HG03135 (cell line): ENCODE measurements around the gene SLC46A2.
A peak's percentile ranks its signal among the peaks of the same experiment; 100 is the strongest.

Experiments
- ATAC-seq: cut with Tn5 transposase; IDR thresholded peaks from one replicate; pipeline ENCODE4 v1.9.1; 2021; ENCODE audit warnings: mild to moderate bottlenecking, moderate library complexity; ENCODE audit not compliant: unreplicated experiment

SLC46A2 gene

DNA sequence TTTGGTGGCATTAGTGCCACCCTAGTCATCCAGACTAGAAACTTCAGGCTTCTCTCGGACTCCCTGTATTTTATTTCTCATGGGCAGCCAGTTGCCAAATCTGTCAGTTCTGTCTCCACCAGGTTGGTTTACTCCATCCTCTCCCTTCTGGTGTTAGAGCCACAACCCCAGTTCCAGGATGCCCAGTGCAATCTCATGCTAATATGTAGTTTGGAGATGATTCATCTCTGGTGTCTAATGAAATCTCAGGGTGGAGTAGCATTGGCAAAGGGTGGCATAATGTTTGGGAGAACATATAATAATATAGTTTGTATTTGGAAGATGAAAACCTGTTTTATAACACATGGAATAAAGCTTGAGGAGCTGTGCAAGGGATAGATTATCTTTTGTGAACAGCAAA, 30.2 kb downstream of the SLC46A2 start:
- ATAC-seq: no peak

DNA sequence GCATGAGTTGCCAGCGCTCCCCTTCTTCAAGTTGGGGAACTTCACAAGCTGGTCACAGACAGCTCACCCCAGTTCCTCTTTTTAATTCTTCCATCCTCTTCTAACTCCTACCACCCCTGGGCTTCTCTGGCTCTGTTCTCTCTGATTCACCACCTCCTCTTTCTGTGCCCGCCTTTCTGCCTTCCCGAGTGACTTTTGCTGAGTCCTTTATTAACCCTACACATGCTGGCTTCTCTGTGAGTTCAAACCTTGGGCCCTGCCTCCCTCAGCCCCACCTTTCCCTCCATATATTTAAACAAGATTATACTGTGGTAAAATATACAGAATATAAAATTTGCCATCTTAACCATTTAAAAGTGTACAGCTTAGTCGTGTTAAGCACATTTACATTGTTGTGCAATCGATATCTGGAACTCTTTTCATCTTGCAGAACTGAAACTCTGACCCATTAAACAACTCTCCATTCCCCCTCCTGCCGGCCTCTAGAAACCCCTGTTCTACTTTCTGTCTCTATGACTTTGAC, 32.0 kb downstream of the SLC46A2 start:
- ATAC-seq: peak; percentile 72

DNA sequence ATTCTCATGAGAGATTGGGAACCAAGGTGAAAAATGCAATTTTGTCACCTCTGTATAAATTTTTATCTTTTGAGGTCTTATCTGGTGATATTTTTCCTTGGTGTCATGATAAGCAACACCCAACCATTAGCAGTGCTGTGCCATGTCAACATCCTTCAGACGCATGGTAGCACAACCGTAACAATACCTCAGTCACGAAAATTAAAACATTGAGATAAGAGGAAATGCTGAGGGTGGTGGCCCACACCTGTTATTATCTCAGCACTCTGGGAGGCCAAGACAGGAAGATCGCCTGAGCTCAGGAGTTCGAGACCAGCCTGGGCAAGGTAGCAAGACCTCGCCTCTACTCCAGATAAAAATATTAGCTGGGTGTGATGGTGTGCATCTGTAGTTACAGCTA, 32.7 kb downstream of the SLC46A2 start:
- no peak for ATAC-seq

DNA sequence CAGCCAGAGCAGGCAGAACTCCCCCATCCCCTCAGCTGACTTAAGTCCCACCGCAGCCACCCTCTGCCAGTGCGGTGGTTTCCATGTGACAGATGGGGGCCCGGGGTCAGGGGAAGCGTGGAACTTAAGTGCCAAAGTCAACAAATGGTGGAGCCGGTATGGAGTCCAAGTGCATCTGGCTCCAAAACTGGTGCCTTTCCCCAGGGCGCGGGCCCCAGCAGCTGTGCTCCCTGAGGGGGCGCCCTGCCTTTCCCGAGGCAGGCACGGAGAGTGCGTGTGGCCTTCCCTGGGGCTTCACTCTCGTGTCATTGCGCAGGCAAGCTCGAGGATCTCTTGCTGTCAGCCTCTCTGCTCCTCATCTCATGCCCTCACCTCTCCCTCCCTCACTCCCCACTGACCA, 33.8 kb downstream of the SLC46A2 start:
- no peak for ATAC-seq

DNA sequence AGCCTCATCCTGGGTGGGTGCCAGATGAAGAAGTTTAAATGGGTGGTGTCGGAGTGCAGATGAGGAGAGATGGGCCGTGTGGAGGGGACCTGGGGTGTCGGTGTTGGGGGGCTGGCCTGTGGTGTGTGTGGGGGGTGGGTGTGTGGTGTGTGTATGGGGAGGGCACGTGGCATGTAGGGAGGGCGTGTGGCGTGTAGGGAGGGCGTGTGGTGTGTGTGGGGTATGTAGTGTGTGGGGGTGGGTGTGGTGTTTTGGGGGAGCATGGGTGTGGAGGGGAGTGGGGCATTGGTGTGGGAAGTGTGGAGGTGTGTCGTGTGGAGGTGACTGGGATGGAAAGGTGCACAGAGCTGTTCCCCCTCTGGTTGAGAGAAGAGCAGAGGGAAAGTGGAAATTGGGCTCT, 34.5 kb downstream of the SLC46A2 start:
- ATAC-seq: no peak

DNA sequence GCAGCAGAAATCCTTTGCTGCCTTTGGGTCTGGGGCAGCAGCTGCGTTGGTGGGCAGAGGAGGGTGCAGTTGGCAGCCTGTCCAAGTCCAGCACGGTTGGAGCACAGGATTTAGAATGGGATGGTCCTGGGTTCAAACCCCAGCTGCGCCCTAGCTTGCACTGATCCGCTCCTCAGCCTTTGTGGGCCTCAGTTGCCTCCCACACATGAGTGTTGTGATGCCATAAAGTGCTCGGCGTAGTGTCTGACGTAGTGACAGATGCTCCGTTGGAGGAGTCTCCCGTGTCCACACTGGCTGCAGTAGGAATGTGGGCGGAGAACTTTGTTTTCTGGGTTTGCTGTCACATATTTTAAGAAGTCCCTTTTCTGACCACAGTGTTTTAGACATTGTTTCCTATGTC, 36.0 kb downstream of the SLC46A2 start:
- ATAC-seq: no peak

DNA sequence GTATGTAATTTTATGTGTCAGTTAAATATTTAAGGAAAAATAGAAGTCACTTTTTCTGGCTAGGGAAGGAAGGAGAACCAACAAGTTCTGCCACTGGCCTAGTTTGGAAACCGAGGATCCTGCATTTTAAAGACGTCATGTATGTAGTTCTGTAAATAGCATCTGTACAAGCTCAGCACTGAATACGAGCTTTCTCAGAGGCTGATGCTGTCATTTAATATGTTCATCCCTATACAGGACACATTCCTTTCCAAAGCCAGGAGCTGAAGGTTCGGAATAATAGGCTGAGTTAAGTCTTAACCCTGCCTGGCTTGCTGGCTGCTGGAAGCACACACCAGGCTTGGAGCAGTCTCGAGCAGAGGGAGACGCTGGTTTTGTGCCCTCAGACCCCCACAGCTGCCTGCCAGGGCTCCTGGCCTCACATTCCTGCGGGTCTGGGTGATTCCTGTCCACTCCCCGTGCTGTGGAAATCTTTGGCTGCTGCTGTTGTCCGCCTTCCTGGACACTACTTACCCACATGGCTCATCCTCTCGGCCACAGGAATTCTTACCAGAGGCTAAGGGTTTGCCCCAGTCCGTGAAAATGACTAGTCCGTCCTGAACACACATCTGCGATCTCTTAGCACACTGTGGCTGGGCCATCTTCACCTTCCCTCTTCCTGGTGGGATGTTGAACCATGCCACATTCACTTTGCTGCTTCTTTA, 36.6 kb downstream of the SLC46A2 start:
- no peak for ATAC-seq

DNA sequence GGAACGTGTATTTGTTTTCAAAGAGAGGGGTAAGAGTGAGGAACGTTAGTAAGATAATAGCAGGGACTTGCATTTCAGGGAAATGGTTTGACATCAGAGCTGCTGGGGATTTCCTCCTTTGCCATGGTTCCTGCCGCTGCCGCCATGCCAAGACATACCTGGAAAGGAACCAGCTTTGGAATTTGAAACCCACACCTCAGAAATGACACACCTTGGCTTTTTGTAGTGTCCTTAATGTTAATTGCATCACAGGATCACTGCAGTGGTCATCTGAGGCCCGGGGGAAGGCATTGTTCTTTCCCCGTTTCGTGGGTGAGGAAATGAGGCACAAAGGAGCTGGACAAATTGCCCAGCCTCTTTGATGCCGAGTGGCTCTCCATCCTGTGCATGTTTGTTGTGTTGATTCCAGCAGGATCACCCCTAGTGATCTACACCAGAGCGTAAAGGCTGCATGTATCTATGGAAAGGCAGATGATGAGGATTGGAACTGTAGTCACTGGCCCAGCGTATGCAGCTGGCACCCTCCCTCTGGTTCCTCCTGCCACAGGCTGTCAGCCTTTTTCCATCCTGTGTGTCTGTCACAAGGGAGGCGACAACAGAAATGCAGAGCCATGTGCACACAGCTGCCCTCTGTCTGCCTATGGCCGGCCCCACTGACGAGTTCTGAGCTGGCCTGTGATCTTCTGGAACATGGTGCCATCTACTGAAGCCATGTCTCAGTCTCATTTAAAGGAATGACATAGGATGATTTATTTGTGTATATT, 37.8 kb downstream of the SLC46A2 start:
- no peak for ATAC-seq

DNA sequence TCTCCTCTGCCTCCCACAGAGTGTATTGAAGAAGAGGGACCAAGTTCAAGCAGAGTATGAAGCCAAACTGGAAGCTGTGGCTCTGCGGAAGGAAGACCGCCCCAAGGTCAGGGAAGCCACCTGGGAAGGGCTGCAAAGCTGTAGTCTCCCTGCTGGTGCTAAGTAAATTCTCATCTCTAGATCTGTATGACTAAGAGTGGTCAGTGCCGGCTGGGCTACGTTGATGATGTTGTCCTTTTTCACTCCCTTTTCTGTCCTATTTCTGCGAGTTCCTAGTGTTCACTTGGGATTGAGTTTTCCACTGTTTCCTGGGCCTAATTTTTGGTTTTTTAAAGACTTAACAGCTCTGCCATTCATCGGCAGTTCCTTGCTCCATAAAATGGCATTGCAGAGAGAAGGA, 39.8 kb downstream of the SLC46A2 start:
- no peak for ATAC-seq

DNA sequence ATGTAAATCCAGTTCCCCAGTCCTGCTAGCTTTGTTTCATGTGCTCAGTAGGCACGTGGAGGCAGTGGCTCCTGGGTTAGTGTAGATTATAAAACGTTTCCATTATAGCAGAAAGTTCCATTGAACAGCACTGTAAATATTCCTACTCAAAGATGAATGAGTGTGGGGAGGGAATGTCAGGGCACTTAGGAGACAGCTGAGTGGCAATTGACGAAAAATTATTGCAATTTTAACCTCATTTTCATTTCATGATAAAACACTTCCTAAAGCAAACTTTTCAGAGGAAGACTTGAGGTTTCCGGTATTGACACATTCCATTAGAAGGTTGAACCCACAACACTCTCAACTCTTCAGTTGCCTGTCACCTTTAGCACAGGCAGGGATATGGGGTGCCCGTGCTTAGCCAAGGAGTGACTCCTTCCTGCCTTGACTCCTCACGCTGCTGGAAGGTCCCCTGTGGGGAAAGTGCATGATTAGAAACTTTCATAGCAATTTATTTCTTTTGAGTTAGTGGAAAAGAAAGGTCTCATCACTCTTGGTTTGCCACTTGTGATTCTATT, 41.2 kb downstream of the SLC46A2 start:
- ATAC-seq: no peak

DNA sequence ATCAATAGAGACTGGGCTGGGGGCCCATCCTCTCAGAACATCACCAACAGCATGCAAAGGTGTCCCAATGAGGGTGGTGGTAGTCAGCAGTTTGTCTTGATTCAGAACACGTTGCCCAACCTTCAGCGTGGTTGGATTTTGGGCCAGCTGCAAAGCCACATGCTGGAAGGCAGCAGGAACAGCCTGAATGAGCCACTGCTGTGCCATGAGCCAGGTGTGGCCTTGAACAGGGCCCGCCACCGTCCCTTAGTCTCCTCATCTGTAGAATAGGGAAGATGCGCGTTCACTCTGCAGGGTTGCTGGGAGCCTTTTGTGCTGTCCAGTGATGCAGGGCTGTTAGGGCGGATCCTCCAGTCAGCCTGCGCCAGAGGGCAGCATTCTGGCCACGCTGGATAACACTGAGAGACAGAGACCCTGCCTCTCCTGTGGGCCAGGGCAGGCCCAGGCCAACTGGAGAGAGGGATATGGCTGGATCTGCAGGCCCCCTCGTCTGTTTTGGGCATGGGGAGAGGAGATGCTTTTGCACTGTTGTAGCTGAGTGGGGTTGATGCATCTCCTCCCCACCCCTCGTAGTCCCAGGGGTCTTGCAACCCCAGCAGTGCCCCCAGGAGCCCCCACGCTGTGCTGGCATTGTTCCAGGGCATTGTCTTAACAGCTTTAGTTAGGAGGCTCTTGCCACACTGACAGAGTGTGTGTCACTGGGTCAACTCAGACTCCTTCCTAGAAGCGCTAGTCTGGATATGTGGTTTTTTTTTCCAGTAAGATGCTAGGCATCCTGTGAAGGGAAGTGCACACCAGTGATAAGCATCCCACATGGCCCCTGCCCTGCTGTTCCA, 42.1 kb downstream of the SLC46A2 start:
- ATAC-seq: no peak

DNA sequence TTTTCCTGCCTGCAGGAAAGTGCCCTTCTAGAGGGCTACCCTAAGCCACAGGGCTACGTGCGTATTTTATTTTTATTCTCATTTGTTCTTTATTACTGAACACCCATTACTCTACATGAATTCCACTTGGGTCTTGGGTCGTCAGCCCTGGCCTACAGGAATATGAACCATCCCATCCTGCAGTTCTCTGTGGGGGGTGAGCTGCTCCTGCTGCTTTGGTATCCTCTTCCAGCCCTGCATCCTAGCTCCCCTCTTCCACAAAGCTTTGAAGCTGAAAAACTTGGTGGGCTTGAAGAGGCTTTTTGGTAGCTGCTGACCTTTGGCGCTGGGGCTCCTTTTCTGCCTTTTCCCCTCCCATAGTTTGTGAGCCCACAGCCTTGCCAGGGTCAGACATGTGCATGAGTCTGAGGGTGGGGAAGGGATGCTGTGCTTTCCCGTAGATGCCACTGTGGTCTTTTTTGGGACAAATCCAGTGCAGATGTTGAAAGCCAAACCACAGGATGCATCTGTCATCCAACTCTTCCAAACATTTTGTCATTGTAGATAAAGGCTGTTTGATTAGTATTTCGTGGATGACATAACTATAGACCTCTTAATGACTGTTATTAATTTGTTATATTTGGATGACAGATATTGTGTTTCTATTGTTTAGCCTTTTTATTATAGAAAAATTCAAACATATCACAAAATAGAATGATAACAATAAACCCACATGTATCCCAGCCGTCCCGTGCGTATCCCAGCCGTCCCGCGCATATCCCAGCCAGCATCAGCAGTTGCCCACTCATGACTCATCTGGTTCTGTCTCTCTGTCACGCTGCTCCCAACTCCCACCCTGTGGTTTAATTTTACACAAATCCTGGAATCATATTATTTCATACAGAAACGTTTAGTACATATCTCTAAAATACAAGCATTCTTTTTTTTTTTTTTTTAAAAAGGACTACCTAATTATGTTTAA, 43.9 kb downstream of the SLC46A2 start:
- ATAC-seq: no peak

DNA sequence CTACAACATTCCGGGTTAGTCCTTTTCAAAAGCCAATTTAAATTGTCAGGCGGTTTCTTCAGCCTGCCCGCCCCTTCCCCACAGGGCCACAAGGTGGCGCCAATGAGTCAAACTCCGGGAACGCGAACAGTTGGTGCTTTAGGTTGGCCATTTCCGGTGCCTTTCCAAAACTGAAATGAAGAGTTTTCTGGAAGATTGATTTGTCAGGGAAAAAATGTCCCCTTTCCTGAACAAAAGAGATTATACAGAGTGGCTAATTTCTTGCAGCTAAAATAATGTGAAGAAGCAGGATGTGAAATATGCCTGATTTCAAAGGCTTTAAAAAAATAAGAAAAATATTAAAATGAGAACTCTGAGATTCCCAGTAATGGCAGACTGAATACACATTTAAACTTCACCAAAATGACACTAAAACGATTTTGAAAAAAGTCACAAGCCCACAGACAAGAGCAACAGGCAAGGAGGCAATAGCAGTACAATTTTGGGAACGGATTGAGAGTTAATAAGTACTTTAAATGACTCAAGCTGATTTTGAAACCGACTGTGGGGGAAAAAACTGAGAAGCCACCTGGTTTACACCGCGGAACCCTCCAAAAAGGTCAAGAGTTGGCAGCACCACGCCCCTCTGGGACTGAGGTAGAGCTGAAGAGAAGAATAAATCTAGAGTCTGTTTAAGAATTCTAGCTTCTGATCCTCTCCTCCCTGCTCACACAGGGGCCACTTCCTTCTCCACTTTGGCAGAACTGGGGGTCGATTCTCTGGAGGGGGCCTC, 45.7 kb downstream of the SLC46A2 start:
- peak; percentile 83 for ATAC-seq

DNA sequence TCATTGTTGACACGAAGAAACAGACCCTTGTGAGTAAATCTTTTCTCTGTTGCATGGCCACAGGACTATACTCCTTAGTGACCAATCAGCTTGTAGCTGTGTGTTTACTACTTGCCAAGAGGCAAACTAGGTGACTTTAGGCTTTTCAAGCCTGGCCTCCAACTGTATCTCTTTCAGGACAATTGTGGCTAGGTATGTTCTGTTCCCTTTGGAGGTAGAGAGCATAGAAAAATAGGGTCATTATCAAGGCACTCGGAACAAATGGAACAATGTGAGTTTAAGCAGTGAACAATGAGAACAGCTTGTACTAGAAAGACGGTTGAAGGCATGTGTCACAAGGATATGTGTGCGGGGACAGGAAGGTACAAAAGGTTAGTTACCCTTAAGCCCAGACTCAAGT, 48.1 kb downstream of the SLC46A2 start:
- ATAC-seq: no peak

DNA sequence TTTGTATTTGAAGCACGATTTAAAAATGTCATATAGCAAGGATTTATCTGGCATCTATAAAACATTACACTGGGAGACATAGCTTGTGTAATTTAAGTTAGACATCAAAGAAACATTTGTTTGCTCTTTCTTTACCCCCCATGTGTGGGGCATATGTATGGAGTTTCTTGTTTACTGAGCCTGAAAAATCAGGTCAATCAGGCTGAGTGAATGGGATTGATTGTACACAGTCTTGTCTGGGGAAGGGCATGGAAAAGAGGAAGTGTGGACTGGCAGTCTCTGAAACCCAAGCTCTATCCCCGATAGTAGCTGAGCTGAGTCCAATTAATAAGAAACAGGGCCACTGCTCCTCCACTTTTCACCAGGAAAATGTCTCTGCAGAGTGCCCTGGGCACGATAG, 49.4 kb downstream of the SLC46A2 start:
- no peak for ATAC-seq

DNA sequence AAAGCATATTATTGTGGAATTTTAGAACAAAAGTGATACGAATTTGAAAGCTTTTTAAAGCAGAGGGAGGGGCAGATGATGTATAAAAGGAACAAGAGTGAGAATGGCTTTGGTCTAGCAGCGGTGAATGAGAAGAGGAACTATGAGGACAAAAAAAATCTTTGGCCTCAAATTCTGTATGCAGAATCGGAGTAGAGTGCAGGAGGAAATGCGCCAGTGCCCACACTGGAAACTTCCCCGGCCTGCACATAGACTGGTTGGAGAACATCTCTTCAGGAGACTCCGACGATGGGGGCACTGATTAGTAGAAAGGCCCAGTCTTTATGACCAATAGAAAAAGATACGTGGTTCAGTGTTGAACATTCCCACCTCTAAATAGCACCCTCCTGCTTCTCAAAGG, 51.3 kb downstream of the SLC46A2 start:
- ATAC-seq: no peak

DNA sequence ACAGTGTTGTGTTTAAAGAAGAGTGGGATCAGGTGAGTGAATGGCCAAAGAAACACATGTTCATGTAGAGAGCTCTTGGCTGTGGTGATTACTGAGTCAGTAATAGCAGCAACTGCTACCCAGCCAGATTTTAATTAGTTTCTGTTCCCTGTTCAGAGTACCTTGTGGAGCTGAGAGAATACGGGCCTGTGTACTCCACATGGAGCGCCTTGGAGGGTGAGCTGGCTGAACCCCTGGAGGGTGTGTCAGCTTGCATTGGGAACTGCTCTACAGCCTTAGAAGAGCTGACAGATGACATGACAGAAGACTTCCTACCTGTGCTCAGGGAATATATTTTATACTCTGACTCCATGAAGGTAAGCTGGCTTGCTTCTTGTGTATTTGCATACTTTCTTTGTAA, 52.3 kb downstream of the SLC46A2 start:
- ATAC-seq: no peak

DNA sequence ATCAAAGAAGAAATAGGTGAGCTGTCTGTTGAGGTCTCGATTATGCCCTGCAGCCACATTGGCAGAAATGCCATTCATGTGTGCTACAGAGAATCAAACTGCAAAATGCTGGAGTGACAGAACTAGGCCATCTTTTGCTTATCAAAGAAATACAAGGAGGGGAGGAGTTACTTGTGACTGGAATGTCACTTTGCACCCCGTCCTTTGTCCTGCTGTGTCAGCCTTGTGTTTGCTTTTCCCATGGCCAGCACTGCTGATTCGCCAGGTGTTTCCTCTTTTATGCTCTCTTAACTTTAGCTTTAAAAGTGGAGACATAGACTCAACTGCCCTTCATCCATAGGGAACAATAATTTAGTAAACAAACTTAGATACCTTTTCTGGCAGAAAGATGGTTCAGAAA, 54.3 kb downstream of the SLC46A2 start:
- ATAC-seq: no peak

DNA sequence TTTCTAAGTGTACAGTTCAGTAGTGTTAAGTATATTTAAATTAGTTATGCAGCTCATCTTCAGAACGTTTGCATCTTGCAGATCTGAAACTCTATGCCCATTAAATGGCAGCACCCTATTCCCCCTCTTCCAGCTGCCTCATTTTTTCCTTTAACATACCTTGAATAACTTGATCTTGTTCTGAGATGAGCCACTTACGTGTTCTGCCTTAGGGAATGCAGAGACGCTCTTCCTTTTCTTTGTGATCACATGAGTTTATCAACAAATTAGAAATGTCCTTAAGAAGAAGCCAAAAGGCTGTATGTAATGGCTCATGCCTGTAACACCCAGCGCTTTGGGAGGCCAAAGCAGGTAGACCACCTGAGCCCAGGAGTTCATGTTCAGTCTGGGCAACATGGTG, 57.6 kb downstream of the SLC46A2 start:
- no peak for ATAC-seq
